Measurements from ENCODE around the gene PSMA6.
"Not testable (repeated sequence)": the region's sequence is repeated elsewhere in the genome, so short reads cannot be mapped to it uniquely, and the experiment has no call there.

The PSMA6 gene

GRCh38 chr14:35284506-35284905 lies 7.7 kb upstream of the PSMA6 start:
- no peak for DNase-seq (ENCODE audit: low read depth in 2 of 2)

GRCh38 chr14:35285168-35286002 lies 6.8 kb upstream of the PSMA6 start:
- no peak for DNase-seq (ENCODE audit: low read depth in 2 of 2)

- DNase-seq (ENCODE audit: low read depth in 2 of 2): no peak
These were observed 6.1 kb upstream of the PSMA6 start for GRCh38 chr14:35286003-35286600.

GRCh38 chr14:35286707-35287106 lies 5.5 kb upstream of the PSMA6 start:
- DNase-seq (ENCODE audit: low read depth in 2 of 2): no peak

- peak; percentile 47 to 53 for DNase-seq (ENCODE audit: low read depth in 2 of 2)
These were observed 4.7 kb upstream of the PSMA6 start for GRCh38 chr14:35287431-35288013.

- no peak for DNase-seq (ENCODE audit: low read depth in 2 of 2)
These were observed 2.6 kb upstream of the PSMA6 start for GRCh38 chr14:35289623-35290022.

GRCh38 chr14:35292770-35293561 lies 784 bp downstream of the PSMA6 start:
- no peak for DNase-seq (ENCODE audit: low read depth in 2 of 2)

GRCh38 chr14:35295845-35296161 lies 3.6 kb downstream of the PSMA6 start:
- no peak for DNase-seq (ENCODE audit: low read depth in 2 of 2)

- DNase-seq (ENCODE audit: low read depth in 2 of 2): no peak
These were observed 4.4 kb downstream of the PSMA6 start for GRCh38 chr14:35296545-35296944.

- no peak for DNase-seq (ENCODE audit: low read depth in 2 of 2)
These were observed 5.5 kb downstream of the PSMA6 start for GRCh38 chr14:35297706-35298105.

- DNase-seq (ENCODE audit: low read depth in 2 of 2): no peak
These were observed 6.2 kb downstream of the PSMA6 start for GRCh38 chr14:35298351-35298750.

GRCh38 chr14:35299708-35300107 lies 7.5 kb downstream of the PSMA6 start:
- no peak for DNase-seq (ENCODE audit: low read depth in 2 of 2)

GRCh38 chr14:35300228-35300627 lies 8.0 kb downstream of the PSMA6 start:
- DNase-seq (ENCODE audit: low read depth in 2 of 2): no peak

GRCh38 chr14:35301334-35301733 lies 9.2 kb downstream of the PSMA6 start:
- DNase-seq (ENCODE audit: low read depth in 2 of 2): not testable (repeated sequence)

- DNase-seq (ENCODE audit: low read depth in 2 of 2): no peak
These were observed 9.8 kb downstream of the PSMA6 start for GRCh38 chr14:35301735-35302528.

GRCh38 chr14:35303149-35303935 lies 11.2 kb downstream of the PSMA6 start:
- no peak for DNase-seq (ENCODE audit: low read depth in 2 of 2)

GRCh38 chr14:35304812-35305462 lies 12.8 kb downstream of the PSMA6 start:
- no peak for DNase-seq (ENCODE audit: low read depth in 2 of 2)

- no peak for DNase-seq (ENCODE audit: low read depth in 2 of 2)
These were observed 13.5 kb downstream of the PSMA6 start for GRCh38 chr14:35305633-35306032.

GRCh38 chr14:35306114-35306513 lies 13.9 kb downstream of the PSMA6 start:
- DNase-seq (ENCODE audit: low read depth in 2 of 2): no peak

GRCh38 chr14:35317820-35318219 lies 25.6 kb downstream of the PSMA6 start:
- DNase-seq (ENCODE audit: low read depth in 2 of 2): no peak
